ENCODE measurements around the gene DOC2B. TPM values are rescaled to one million over a fixed set of nuclear protein-coding genes. Genes with fewer than 3 reads are reported as not detected.

The DOC2B gene
- polyA plus RNA-seq, 1 of the 3 experiments (the other 2 are of a cell fraction): 0.16 TPM

GRCh38 chr17:230395-230770, 48.9 kb upstream of the DOC2B start:
- H2AFZ ChIP-seq (ENCODE audit: low read depth): no peak overlapping the region
- H4K20me1 ChIP-seq (ENCODE audit: insufficient read depth): no peaks in the 10 kb centered on the region
- peaks cover 7 to 10% of the 10 kb centered on the region in 2 experiments; a peak in 2 of 4 replicates for H3K4me1 ChIP-seq (ENCODE audit: control insufficient read depth in 1 of 2, insufficient read depth in 2 of 2, low read depth in 1 of 2, low read length in 1 of 2)
- no peak for TF ChIP-seq YY1 (IDR thresholded peaks at IDR 0.05; ENCODE audit: low read depth)
- TF ChIP-seq FOSL2 (IDR thresholded peaks at IDR 0.05; ENCODE audit: borderline replicate concordance, low read depth): no peak
- no peak for TF ChIP-seq JUND (IDR thresholded peaks at IDR 0.05)
- TF ChIP-seq POLR2AphosphoS5 (IDR thresholded peaks at IDR 0.05; ENCODE audit: low read depth, low read length): no peak
- no peak for TF ChIP-seq CTCF (IDR thresholded peaks at IDR 0.05)
- TF ChIP-seq EZH2phosphoT487 (IDR thresholded peaks at IDR 0.05; ENCODE audit: borderline replicate concordance, low read depth): no peak
- no peak for TF ChIP-seq TEAD4 (IDR thresholded peaks at IDR 0.05; ENCODE audit: borderline replicate concordance, insufficient read depth)
- no peak for TF ChIP-seq USF2 (IDR thresholded peaks at IDR 0.05; ENCODE audit: borderline replicate concordance, low read depth, low read length)
- TF ChIP-seq GATA2 (CRISPR knock-in tag; IDR thresholded peaks at IDR 0.05): no peak
- TF ChIP-seq, protein P1, sequence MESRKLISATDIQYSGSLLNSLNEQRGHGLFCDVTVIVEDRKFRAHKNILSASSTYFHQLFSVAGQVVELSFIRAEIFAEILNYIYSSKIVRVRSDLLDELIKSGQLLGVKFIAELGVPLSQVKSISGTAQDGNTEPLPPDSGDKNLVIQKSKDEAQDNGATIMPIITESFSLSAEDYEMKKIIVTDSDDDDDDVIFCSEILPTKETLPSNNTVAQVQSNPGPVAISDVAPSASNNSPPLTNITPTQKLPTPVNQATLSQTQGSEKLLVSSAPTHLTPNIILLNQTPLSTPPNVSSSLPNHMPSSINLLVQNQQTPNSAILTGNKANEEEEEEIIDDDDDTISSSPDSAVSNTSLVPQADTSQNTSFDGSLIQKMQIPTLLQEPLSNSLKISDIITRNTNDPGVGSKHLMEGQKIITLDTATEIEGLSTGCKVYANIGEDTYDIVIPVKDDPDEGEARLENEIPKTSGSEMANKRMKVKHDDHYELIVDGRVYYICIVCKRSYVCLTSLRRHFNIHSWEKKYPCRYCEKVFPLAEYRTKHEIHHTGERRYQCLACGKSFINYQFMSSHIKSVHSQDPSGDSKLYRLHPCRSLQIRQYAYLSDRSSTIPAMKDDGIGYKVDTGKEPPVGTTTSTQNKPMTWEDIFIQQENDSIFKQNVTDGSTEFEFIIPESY (IDR thresholded peaks at IDR 0.05; ENCODE audit: borderline replicate concordance, low read depth): no peak
- TF ChIP-seq USF1 (IDR thresholded peaks at IDR 0.05; ENCODE audit: borderline replicate concordance, low read depth): no peak
- no peak for TF ChIP-seq SMC3 (IDR thresholded peaks at IDR 0.05; ENCODE audit: low read depth, low read length)
- no peak for TF ChIP-seq MEF2A (IDR thresholded peaks at IDR 0.05; ENCODE audit: borderline replicate concordance, low read depth)
- TF ChIP-seq NRF1 (IDR thresholded peaks at IDR 0.05; ENCODE audit: low read depth, low read length): no peak
- TF ChIP-seq PBX3 (IDR thresholded peaks at IDR 0.05): no peak
- TF ChIP-seq RFX5 (IDR thresholded peaks at IDR 0.05; ENCODE audit: low read length): no peak
- TF ChIP-seq TCF12 (IDR thresholded peaks at IDR 0.05): no peak
- H3K4me2 ChIP-seq: no peak overlapping the region
- 69% methylated on average over 7 of the region's 7 CpGs for WGBS (ENCODE audit: low lambda C conversion rate)
- H3K9me3 ChIP-seq: no peaks in the 10 kb centered on the region
- H3F3A ChIP-seq (replicated peaks; ENCODE audit: insufficient read depth): no peaks in the 10 kb centered on the region
- DNase-seq: no peak
- no peak overlapping the region for H3K9ac ChIP-seq
- no peaks in the 10 kb centered on the region for H3K9me2 ChIP-seq
- POLR2A ChIA-PET: no interaction called here
- H3K4me3 ChIP-seq (ENCODE audit: low read depth in 2 of 2, low read length in 1 of 2): no peak overlapping the region
- H3K79me2 ChIP-seq (ENCODE audit: insufficient read depth): no peaks in the 10 kb centered on the region
- no peaks in the 10 kb centered on the region for H3K36me3 ChIP-seq (replicated peaks in 1 of 2; ENCODE audit: control insufficient read depth in 1 of 2, insufficient read depth in 2 of 2, low read length in 1 of 2)
- H3K27me3 ChIP-seq (ENCODE audit: insufficient read depth): no peaks in the 10 kb centered on the region
- no peak overlapping the region for H3K27ac ChIP-seq (ENCODE audit: low read depth in 2 of 2, low read length in 1 of 2)
- CTCF ChIA-PET: interaction anchor here (0.5 kb wide), 1 partner anchor 101 kb away, joined by 3 read pairs; no protein-coding TSS in a partner anchor
